GM12891 (cell line): ENCODE measurements around the gene GPC3.

Source experiments
- DNase-seq: peaks from one replicate; pipeline ENCODE4 v3.0.0; 2011; ENCODE audit warnings: low spot score; ENCODE audit not compliant: insufficient read length
- FAIRE-seq: peaks from 2 replicates; lab custom pipeline; 2011; peaks lifted over from hg19 to GRCh38; lab: Jason Lieb, UNC
- PAX5 ChIP-seq: IDR thresholded peaks from 2 replicates; pipeline ENCODE4 v1.6.1; 2011; ENCODE audit warnings: low read length, moderate library complexity, mild to moderate bottlenecking; ENCODE audit not compliant: insufficient read depth, severe bottlenecking
- POLR2A ChIP-seq: IDR thresholded peaks from 2 replicates; pipeline ENCODE4 v1.6.1; 2011; ENCODE audit warnings: low read depth, low read length, control low read depth
- POLR2AphosphoS5 ChIP-seq: IDR thresholded peaks from 2 replicates; pipeline ENCODE4 v1.6.1; 2011; ENCODE audit warnings: low read depth, low read length, control low read depth
- POU2F2 ChIP-seq: IDR thresholded peaks from 2 replicates; pipeline ENCODE4 v1.6.1; 2011; ENCODE audit warnings: low read depth, mild to moderate bottlenecking, control low read depth, low read length, moderate library complexity
- SPI1 ChIP-seq: IDR thresholded peaks from 2 replicates; pipeline ENCODE4 v1.6.1; 2011; ENCODE audit warnings: low read depth, low read length, control low read depth
- TAF1 ChIP-seq: IDR thresholded peaks from 2 replicates; pipeline ENCODE4 v1.6.1; 2011; ENCODE audit warnings: low read depth, low read length, control low read depth

The GPC3 gene

GRCh38 chrX:133676344-133677122 lies 308.9 kb downstream of the GPC3 start:
- no peak for FAIRE-seq
- no peak for DNase-seq
- TF ChIP-seq TAF1, result no peak
- no peak for TF ChIP-seq PAX5
- no peak for TF ChIP-seq SPI1
- no peak for TF ChIP-seq POLR2A
- no peak for TF ChIP-seq POU2F2
- no peak for TF ChIP-seq POLR2AphosphoS5

DNA sequence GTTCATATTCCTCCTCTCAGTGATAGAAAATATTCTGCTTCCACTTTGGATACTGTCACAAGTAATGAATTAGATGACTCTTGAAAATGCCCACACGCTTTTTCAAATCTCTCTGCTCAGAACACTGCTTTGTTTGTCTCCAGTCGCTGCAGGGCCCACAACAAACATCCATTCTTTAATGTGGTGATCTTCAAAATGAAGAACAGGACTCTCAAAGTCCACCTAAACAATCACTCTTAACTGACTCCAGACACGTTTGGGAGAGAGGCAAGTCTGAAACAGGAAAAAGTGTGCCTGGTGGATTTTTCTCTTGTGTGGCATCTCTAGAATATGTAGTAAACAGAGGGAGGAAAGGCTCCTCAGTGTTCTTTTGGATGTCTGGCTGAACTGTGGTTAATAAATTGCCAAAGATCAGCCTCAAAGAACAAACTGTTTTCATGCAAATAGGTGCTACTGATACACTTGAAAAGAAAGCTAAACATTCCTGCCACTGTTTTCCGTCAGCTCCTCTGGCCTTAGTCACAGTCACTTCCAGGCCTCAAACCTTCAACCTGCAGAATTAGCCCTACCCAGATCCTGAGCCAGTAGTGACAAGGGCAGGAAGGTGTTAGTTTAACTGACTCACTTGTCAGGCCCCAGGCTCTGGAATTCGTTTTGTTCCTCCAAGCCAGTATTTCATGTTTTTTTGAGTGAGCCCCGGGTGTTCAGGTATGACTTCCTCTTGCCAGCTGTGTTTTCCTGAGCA lies 310.5 kb downstream of the GPC3 start:
- FAIRE-seq (no peak), DNase-seq (no peak)
- TF ChIP-seq TAF1 (no peak), POU2F2 (no peak), SPI1 (no peak), PAX5 (no peak), POLR2AphosphoS5 (no peak), POLR2A (no peak)

- no peak for DNase-seq
- FAIRE-seq, result peak; percentile 59
- TF ChIP-seq PAX5, result no peak
- no peak for TF ChIP-seq POLR2A
- TF ChIP-seq POLR2AphosphoS5, result no peak
- TF ChIP-seq TAF1, result no peak
- no peak for TF ChIP-seq SPI1
- TF ChIP-seq POU2F2, result no peak
Measured at GRCh38 chrX:133670383-133670782, 315.0 kb downstream of the GPC3 start.

- DNase-seq, result no peak
- FAIRE-seq, result no peak
- no peak for TF ChIP-seq PAX5
- no peak for TF ChIP-seq SPI1
- TF ChIP-seq TAF1, result no peak
- TF ChIP-seq POLR2AphosphoS5, result no peak
- TF ChIP-seq POLR2A, result no peak
- no peak for TF ChIP-seq POU2F2
Measured at GRCh38 chrX:133669214-133669613, 316.2 kb downstream of the GPC3 start.

- no peak for FAIRE-seq
Measured at GRCh38 chrX:133668225-133668931, 317.0 kb downstream of the GPC3 start.

DNA sequence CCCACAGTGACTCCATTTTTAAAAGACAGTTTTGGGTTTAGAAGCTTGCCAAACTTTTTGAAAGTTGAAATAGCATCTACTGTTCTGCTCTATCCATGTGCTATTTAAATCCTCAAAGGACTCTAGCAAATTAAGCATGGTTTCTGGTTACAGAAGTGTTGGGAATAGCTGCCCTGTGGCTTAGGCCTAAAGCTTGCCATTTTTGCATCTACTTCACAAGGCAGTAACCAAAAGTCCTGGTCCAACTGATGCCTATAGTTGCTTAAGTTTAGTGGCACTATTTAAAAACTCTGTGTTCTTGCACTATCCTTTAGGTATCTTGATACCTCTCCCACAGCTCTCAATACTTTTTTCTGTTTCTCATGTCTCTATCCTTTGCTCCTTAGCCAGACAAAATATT lies 319.1 kb downstream of the GPC3 start:
- DNase-seq (no peak), FAIRE-seq (no peak)
- TF ChIP-seq PAX5, result no peak
- TF ChIP-seq POLR2AphosphoS5, result no peak
- TF ChIP-seq SPI1, result no peak
- no peak for TF ChIP-seq TAF1
- no peak for TF ChIP-seq POLR2A
- TF ChIP-seq POU2F2, result no peak

More at GRCh38 chrX:133668225-133668931, 317.0 kb downstream of the GPC3 start:
- TF ChIP-seq POU2F2 (no peak), SPI1 (no peak), POLR2AphosphoS5 (no peak), PAX5 (no peak), POLR2A (no peak), TAF1 (no peak)
- no peak for DNase-seq

DNA sequence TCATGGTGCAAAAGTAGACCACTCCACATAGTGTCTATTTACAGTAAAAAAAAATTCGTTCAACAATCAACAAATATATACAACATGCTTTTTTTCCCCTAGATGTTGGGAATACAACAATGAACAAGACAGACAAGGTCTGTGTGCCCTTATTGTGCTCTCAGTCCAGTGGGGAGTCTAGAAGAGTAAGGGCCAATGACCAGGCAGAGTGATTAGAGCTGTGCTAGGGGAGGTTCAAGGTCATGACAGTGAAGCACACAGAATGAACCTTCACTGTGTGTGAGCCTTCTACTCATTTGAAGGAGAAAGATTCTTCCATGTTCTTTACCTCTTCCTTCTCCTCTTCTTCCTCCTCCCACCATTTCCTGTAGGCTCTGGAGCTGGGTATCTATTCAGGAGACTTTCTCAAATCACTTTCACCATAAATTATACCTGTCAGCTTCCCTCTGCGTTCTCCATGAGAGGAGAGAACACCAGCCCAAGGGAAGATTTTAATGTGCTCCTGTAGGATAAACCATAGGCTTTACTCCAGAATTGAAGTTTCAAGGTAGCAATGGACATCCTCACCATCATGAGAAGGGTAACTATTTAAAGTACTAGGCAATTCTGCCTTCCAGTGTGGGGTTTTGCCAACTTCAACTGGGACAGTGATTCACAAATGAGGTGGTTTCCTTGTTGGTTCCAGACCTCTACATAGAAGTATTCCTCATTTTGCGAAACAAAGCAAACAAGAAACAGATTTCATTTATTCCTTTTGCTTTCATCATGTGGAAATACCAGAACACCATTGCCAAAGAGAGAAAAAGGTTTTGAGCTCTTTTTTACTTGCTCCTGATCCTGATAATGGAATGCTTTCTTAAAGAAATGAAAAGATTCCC lies 323.2 kb downstream of the GPC3 start:
- FAIRE-seq (no peak), DNase-seq (no peak)
- no peak for TF ChIP-seq POU2F2
- no peak for TF ChIP-seq PAX5
- TF ChIP-seq TAF1, result no peak
- no peak for TF ChIP-seq POLR2A
- no peak for TF ChIP-seq SPI1
- no peak for TF ChIP-seq POLR2AphosphoS5

- TF ChIP-seq POLR2AphosphoS5 (no peak), POU2F2 (no peak), SPI1 (no peak), POLR2A (no peak), TAF1 (no peak), PAX5 (no peak)
- DNase-seq (no peak), FAIRE-seq (no peak)
Measured at GRCh38 chrX:133660281-133660680, 325.1 kb downstream of the GPC3 start.
